Fibroblast of skin of back (primary cell): ENCODE data around the gene IL9R. TPM values are rescaled to one million over a fixed set of nuclear protein-coding genes. Genes with fewer than 3 reads are reported as not detected.
"Not testable (repeated sequence)": the region's sequence is repeated elsewhere in the genome, so short reads cannot be mapped to it uniquely, and the experiment has no call there.

Source experiments
- DNase-seq: peaks from one replicate; pipeline ENCODE4 v3.0.0-alpha.2; 2013
- polyA plus RNA-seq, 2 experiments: library from polyadenylated mRNA; unstranded; fragments of 120-200 nt; gene quantifications; one replicate each; pipeline ENCODE4 v1.2.1, GENCODE V29; 2013; ENCODE audit not compliant: insufficient read length in 2 of 2

The IL9R gene
- polyA plus RNA-seq (2013, experiment 1 of 2; ENCODE audit: insufficient read length) = not detected
- not detected for polyA plus RNA-seq (2013, experiment 2 of 2; ENCODE audit: insufficient read length)

GRCh38 chrX:155997436-155997835 lies at the start of gene IL9R:
TSS of gene IL9R (plus strand) at chrX:155997696. CDS start at chrX:155997760, 64 bp downstream.
- DNase-seq = no peak

- no peak for DNase-seq
These were observed 48.4 kb upstream of the IL9R start for GRCh38 chrX:155949098-155949497.

- no peak for DNase-seq
These were observed 46.2 kb upstream of the IL9R start for GRCh38 chrX:155951237-155951789.

- no peak for DNase-seq
These were observed 44.4 kb upstream of the IL9R start for GRCh38 chrX:155953055-155953454.

GRCh38 chrX:155954793-155955192 lies 42.7 kb upstream of the IL9R start:
- no peak for DNase-seq

GRCh38 chrX:155956099-155956498 lies 41.4 kb upstream of the IL9R start:
- no peak for DNase-seq

- no peak for DNase-seq
These were observed 40.8 kb upstream of the IL9R start for GRCh38 chrX:155956649-155957048.

- DNase-seq = no peak
These were observed 39.7 kb upstream of the IL9R start for GRCh38 chrX:155957843-155958242.

GRCh38 chrX:155959018-155959587 lies 38.4 kb upstream of the IL9R start:
- no peak for DNase-seq

- DNase-seq = no peak
These were observed 34.6 kb upstream of the IL9R start for GRCh38 chrX:155962906-155963305.

- DNase-seq = no peak
These were observed 30.6 kb upstream of the IL9R start for GRCh38 chrX:155966876-155967275.

GRCh38 chrX:155967653-155968325 lies 29.7 kb upstream of the IL9R start:
- DNase-seq = no peak

- no peak for DNase-seq
These were observed 29.2 kb upstream of the IL9R start for GRCh38 chrX:155968326-155968661.

- DNase-seq = no peak
These were observed 28.7 kb upstream of the IL9R start for GRCh38 chrX:155968791-155969190.

GRCh38 chrX:155971658-155972057 lies 25.8 kb upstream of the IL9R start:
- DNase-seq = not testable (repeated sequence)

- DNase-seq = not testable (repeated sequence)
These were observed 25.3 kb upstream of the IL9R start for GRCh38 chrX:155972241-155972640.

GRCh38 chrX:155983326-155983725 lies 14.2 kb upstream of the IL9R start:
- no peak for DNase-seq

GRCh38 chrX:155985208-155985607 lies 12.3 kb upstream of the IL9R start:
- DNase-seq = no peak

GRCh38 chrX:155986995-155987394 lies 10.5 kb upstream of the IL9R start:
- not testable (repeated sequence) for DNase-seq

- DNase-seq = no peak
These were observed 8.6 kb upstream of the IL9R start for GRCh38 chrX:155988859-155989258.

- no peak for DNase-seq
These were observed 4.1 kb upstream of the IL9R start for GRCh38 chrX:155993421-155993820.

GRCh38 chrX:155995321-155995875 lies 2.1 kb upstream of the IL9R start:
- no peak for DNase-seq

- no peak for DNase-seq
These were observed 620 bp downstream of the IL9R start for GRCh38 chrX:155998116-155998515.
